Esophagus squamous epithelium (tissue), 5 donors: Measurements from ENCODE around the gene TFPT. TPM values are rescaled to one million over a fixed set of nuclear protein-coding genes. Genes with fewer than 3 reads are reported as not detected.
A peak's percentile ranks its signal among the peaks of the same experiment; 100 is the strongest.

Source experiments
- DNase-seq: peaks from one replicate; lab custom pipeline; 2025; lab: John Stamatoyannopoulos, UW
- H3K27ac ChIP-seq, 4 donors: fragments of 200-600 bp; sonication (generic); one replicate each; pipeline ENCODE4 v1.5.1; 2016 to 2019; ENCODE audit warnings: mild to moderate bottlenecking in 1 of 4
- H3K27me3 ChIP-seq, 4 donors: fragments of 200-600 bp; sonication (generic); 1 replicate in 3 of 4; 2 replicates in 1 of 4; pipeline versions ENCODE4 v1.5.1 to v1.6.0; 2017 to 2021; ENCODE audit warnings: antibody characterized with exemption in 1 of 4
- H3K36me3 ChIP-seq, 3 donors: fragments of 200-600 bp; sonication (generic); one replicate each; pipeline ENCODE4 v1.5.1; 2016 to 2019
- H3K4me1 ChIP-seq, 3 donors: fragments of 200-600 bp; sonication (generic); one replicate each; pipeline ENCODE4 v1.5.1; 2017 to 2019
- H3K4me3 ChIP-seq, 4 donors: fragments of 200-600 bp; sonication (generic); 1 replicate in 3 of 4; 2 replicates in 1 of 4; pipeline ENCODE4 v1.5.1; 2016 to 2019; ENCODE audit warnings: mild to moderate bottlenecking in 2 of 4, moderate library complexity in 1 of 4
- H3K9me3 ChIP-seq, 3 donors: fragments of 200-600 bp; sonication (generic); one replicate each; pipeline ENCODE4 v1.5.1; 2016 to 2019
- POLR2A ChIP-seq, 4 donors: fragments of 450-650 bp; IDR thresholded peaks; one replicate each; pipeline ENCODE4 v1.6.1; 2017; ENCODE audit warnings: antibody characterized with exemption in 4 of 4, mild to moderate bottlenecking in 4 of 4, moderate library complexity in 3 of 4
- WGBS, 2 donors: methylation state at CpG; one replicate each; pipeline ENCODE4 v1.1.5; 2018; 5-methylcytosine and 5-hydroxymethylcytosine counted together
- intact Hi-C: fragments of 100-400 bp; cut with DNase I; formaldehyde crosslinking; loops from one replicate; pipeline ENCODE4 v1.15.0; 2022
- total RNA-seq, 4 donors: library from RNA; depleted of rRNA; stranded (reverse); fragments of >200 nt; gene quantifications; one replicate each; pipeline ENCODE4 v1.1.0, GENCODE V29; 2016
- TF ChIP-seq, protein P1 (sequence below), 6 experiments: fragments of 450-650 bp in 4 of 6; fragments of 200-600 bp in 2 of 6; sonication (generic) in 2 of 6; IDR thresholded peaks; one replicate each; pipeline ENCODE4 v1.5.1; 2016 to 2019; ENCODE audit warnings: antibody characterized with exemption in 6 of 6, mild to moderate bottlenecking in 4 of 6, moderate library complexity in 4 of 6
- donor health status: DM: yes; HTN: yes; CAD: no.

The TFPT gene
- total RNA-seq, 4 donors from 2014 or later: 6.1 to 9.0 (median 7.4) TPM

DNA sequence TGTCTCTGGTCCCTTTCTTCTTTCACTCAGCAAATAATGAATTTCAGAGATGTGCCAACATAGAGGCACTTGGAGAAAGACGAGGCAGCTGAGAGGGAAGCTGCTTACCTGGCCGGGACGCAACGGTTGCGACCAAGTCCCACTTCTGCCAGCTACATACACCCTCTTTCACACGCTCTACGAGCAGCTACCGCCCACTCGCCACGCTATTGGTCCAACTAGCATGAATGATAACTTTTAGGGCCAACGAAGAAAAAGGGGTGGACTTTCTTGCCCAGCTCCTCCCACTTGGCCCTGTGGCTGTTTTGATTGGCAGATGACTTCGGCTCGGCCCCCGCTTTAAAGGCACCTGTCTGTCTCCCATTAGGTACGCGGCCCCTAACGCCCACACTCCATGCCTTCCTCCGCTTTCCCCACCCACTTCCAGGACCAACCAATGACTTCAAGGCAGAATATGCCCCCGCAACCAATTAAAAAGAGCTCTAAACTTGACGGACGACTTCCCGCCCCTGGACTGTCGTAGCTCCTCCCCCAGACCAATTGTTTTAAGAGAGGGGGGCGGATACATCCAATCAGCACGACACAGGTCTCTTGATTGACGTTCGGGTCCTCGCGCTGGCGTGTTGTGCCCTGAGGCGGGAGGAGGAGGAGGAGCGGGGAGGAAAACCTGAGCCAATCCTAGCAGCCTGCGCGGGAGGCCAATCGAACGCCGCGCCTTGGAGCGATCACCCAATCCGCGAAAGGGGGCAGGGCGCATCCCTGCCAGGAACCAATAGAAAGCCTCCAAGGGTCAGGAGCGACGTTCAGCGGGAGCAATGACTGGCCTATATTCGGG, 21.6 kb upstream of the TFPT start:
- peak overlapping the region; percentile 94 to 96 (median 95) for H3K27ac ChIP-seq
- peak overlapping the region; percentile 88 to 100 (median 96) for H3K4me3 ChIP-seq
- DNase-seq: peak; percentile 100
- TF ChIP-seq POLR2A (IDR thresholded peaks at IDR 0.05): peak in 3 of 4 donors; percentile 10 to 77 (median 40)
- TF ChIP-seq, protein P1, sequence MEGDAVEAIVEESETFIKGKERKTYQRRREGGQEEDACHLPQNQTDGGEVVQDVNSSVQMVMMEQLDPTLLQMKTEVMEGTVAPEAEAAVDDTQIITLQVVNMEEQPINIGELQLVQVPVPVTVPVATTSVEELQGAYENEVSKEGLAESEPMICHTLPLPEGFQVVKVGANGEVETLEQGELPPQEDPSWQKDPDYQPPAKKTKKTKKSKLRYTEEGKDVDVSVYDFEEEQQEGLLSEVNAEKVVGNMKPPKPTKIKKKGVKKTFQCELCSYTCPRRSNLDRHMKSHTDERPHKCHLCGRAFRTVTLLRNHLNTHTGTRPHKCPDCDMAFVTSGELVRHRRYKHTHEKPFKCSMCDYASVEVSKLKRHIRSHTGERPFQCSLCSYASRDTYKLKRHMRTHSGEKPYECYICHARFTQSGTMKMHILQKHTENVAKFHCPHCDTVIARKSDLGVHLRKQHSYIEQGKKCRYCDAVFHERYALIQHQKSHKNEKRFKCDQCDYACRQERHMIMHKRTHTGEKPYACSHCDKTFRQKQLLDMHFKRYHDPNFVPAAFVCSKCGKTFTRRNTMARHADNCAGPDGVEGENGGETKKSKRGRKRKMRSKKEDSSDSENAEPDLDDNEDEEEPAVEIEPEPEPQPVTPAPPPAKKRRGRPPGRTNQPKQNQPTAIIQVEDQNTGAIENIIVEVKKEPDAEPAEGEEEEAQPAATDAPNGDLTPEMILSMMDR (IDR thresholded peaks at IDR 0.05): no peak
- 0 to 1% methylated on average over 17 to 22 of the region's 46 CpGs for WGBS, 2 donors
- H3K4me1 ChIP-seq: peaks cover 30 to 67% (median 36%) of the 10 kb centered on the region in 3 donors
- H3K27me3 ChIP-seq: no peaks in the 10 kb centered on the region
- intact Hi-C loops: no loop called here
- peaks cover 0 to 38% (median 0%) of the 10 kb centered on the region in 3 donors for H3K36me3 ChIP-seq
- no peaks in the 10 kb centered on the region for H3K9me3 ChIP-seq

DNA sequence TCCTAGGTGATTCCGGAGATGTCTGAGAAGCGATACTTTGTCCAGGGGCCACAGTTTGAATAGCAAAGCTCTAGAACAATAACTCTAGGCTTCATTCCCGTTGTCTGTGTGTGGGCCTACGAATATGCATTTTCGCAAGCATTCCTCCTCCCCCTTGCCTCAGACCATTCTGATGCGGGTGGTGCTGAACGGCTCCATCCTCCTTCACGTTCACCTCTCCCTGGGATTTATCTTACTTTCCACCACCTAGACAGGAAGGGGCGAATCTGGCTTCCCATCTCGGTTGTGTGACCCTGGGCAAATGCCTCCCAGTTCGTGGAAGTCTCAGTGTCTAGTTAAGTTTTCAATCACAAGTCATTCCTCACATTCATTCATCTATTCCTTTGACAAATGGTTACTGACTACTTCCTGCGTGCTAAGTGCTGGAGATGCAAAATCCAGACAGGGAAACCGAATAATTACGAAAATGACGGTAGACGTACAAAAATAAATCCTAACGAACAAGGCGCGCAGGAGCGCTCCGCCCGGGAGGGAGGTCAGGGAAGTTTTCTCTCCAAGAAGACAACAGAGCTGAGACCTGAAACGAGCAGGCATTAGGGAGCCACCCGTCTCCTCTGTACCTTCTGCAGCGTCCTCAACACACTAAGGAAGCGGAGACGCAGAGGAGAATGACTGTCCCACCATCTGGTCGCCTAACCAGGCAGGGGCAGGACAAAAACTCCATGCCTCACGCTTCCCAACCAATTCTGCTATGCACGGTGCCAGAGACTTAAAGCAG, 20.8 kb upstream of the TFPT start:
- intact Hi-C loops: no loop called here
- H3K27me3 ChIP-seq: no peaks in the 10 kb centered on the region
- no peak for TF ChIP-seq POLR2A (IDR thresholded peaks at IDR 0.05)
- TF ChIP-seq, protein P1 (IDR thresholded peaks at IDR 0.05): no peak
- H3K9me3 ChIP-seq: no peaks in the 10 kb centered on the region
- peaks cover 0 to 38% (median 0%) of the 10 kb centered on the region in 3 donors for H3K36me3 ChIP-seq
- no peak for DNase-seq
- WGBS, 2 donors: 4 to 7% methylated on average over 23 to 24 of the region's 30 CpGs
- H3K4me1 ChIP-seq: peaks cover 30 to 60% (median 35%) of the 10 kb centered on the region in 3 donors
- H3K4me3 ChIP-seq: peak overlapping the region; percentile 35 to 68 (median 47)
- H3K27ac ChIP-seq: peak overlapping the region; percentile 63 to 82 (median 75)

DNA sequence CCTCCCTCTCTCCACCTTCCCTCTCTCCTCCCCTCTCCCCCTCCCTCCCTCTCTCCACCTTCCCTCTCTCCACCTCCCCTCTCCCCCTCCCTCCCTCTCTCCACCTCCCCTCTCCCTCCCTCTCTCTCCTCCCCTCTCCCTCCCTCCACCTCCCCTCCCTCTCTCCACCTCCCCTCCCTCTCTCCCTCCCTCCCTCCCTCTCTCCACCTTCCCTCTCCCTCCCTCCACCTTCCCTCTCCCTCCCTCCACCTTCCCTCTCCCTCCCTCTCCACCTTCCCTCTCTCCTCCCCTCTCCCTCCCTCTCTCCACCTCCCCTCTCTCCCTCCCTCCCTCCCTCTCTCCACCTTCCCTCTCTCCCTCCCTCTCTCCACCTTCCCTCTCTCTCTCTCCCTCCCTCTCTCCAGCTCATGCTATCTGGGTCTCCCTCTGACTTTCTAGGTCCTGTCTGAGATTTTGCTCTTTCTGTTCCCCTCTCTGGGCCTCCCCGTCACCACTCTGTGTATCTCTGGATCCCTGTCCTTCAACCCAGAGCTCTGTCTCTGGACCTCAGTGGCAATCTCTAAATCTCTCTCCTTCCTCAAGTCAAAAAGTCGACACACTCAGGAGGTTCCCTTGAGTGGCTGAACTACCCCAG, 18.6 kb upstream of the TFPT start:
- DNase-seq: no peak
- H3K4me1 ChIP-seq: peaks cover 15 to 38% (median 18%) of the 10 kb centered on the region in 3 donors

DNA sequence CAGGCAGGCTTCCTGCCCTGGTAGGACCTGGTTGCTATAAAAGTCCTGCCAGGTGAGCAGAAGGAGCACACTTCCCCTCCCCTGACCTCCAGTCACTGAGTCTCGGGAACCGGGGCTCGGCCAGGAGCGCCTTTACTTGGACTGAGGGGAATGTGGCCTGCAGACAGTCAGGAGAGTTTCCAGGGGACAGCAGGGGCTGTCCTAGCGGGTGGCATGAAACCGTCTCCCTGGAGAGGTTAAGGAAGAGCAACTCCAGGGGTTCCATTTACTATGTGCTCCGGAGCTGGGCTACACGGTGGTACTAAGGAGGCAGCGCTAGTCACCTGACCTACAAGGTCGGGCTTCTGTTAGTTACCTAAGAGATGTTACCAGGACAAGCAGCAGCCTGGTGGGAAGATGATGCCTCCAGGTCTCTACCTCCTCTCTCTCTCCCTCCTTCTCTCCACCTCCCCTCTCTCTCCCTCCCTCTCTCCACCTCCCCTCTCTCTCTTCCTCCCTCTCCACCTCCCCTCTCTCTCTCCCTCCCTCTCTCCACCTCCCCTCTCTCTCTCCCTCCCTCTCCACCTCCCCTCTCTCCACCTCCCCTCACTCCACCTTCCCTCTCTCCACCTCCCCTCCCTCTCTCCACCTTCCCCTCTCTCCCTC, 18.0 kb upstream of the TFPT start:
- WGBS, 2 donors: 38 to 70% methylated on average over 4 to 8 of the region's 10 CpGs
- intact Hi-C loops: no loop called here
- Histone ChIP-seq H3K9me3 (no peaks in the 10 kb centered on the region), H3K36me3 (peaks cover 11 to 48% (median 13%) of the 10 kb centered on the region in 3 donors), H3K4me3 (no peak overlapping the region), H3K4me1 (peaks cover 9 to 31% (median 11%) of the 10 kb centered on the region in 3 donors), H3K27me3 (no peaks in the 10 kb centered on the region), H3K27ac (no peak overlapping the region)
- TF ChIP-seq, protein P1 (IDR thresholded peaks at IDR 0.05): no peak
- TF ChIP-seq POLR2A (IDR thresholded peaks at IDR 0.05): no peak
- peak; percentile 71 for DNase-seq

More for the DNA sequence above, 18.6 kb upstream of the TFPT start:
- TF ChIP-seq POLR2A (IDR thresholded peaks at IDR 0.05): no peak
- TF ChIP-seq, protein P1 (IDR thresholded peaks at IDR 0.05): no peak
- WGBS, 2 donors: 26 to 62% methylated on average over 2 of the region's 2 CpGs
- Histone ChIP-seq H3K36me3 (peaks cover 5 to 41% (median 6%) of the 10 kb centered on the region in 3 donors), H3K27ac (peak overlapping the region in 3 of 4 donors; percentile 24 to 70 (median 55)), H3K4me3 (no peak overlapping the region), H3K9me3 (no peaks in the 10 kb centered on the region), H3K27me3 (no peaks in the 10 kb centered on the region)
- intact Hi-C loops: no loop called here
